Suprapubic skin (tissue), 4 donors: ENCODE data around the gene EID3. TPM values are rescaled to one million over a fixed set of nuclear protein-coding genes. Genes with fewer than 3 reads are reported as not detected.
"Not testable (repeated sequence)": the region's sequence is repeated elsewhere in the genome, so short reads cannot be mapped to it uniquely, and the experiment has no call there.

Source experiments
- DNase-seq, 2 donors: peaks; one replicate each; pipeline ENCODE4 v3.0.0-alpha.2; 2019; ENCODE audit warnings: low spot score in 2 of 2
- H3K27ac ChIP-seq: fragments of 200-600 bp; sonication (generic); one replicate; pipeline ENCODE4 v1.5.1; 2019
- H3K27me3 ChIP-seq: fragments of 200-600 bp; sonication (generic); one replicate; pipeline ENCODE4 v1.5.1; 2019
- H3K36me3 ChIP-seq: fragments of 200-600 bp; sonication (generic); one replicate; pipeline ENCODE4 v1.5.1; 2019
- H3K4me1 ChIP-seq: fragments of 200-600 bp; sonication (generic); one replicate; pipeline ENCODE4 v1.5.1; 2019
- H3K4me3 ChIP-seq: fragments of 200-600 bp; sonication (generic); one replicate; pipeline ENCODE4 v1.5.1; 2019; ENCODE audit warnings: mild to moderate bottlenecking
- H3K9me3 ChIP-seq: fragments of 200-600 bp; sonication (generic); one replicate; pipeline ENCODE4 v1.5.1; 2019
- EP300 ChIP-seq: sonication (generic); formaldehyde crosslinking; IDR thresholded peaks from one replicate; pipeline ENCODE4 v1.6.1; 2017; ENCODE audit warnings: antibody characterized with exemption
- POLR2A ChIP-seq, 2 donors: fragments of 450-650 bp; IDR thresholded peaks; one replicate each; pipeline ENCODE4 v1.6.1; 2017; ENCODE audit warnings: antibody characterized with exemption in 2 of 2, mild to moderate bottlenecking in 2 of 2, moderate library complexity in 2 of 2
- POLR2AphosphoS5 ChIP-seq, 3 donors: sonication (generic); formaldehyde crosslinking; IDR thresholded peaks; one replicate each; pipeline ENCODE4 v1.6.1; 2017; ENCODE audit warnings: antibody characterized with exemption in 3 of 3
- WGBS: methylation state at CpG from one replicate; pipeline ENCODE4 v1.1.5; 2018; 5-methylcytosine and 5-hydroxymethylcytosine counted together
- total RNA-seq, 4 donors: library from RNA; depleted of rRNA; stranded (reverse); fragments of >200 nt; gene quantifications; one replicate each; pipeline ENCODE4 v1.1.0, GENCODE V29; 2016
- TF ChIP-seq, protein P1 (sequence below), 2 donors: fragments of 200-600 bp in 1 of 2; fragments of 450-650 bp in 1 of 2; sonication (generic) in 1 of 2; IDR thresholded peaks; one replicate each; pipeline ENCODE4 v1.5.1; 2016 to 2019; ENCODE audit warnings: antibody characterized with exemption in 2 of 2, mild to moderate bottlenecking in 1 of 2, moderate library complexity in 1 of 2

The EID3 gene
- total RNA-seq, 4 donors from 2014 or later, result 2.9 to 5.4 (median 4.0) TPM

- 93% methylated on average over 5 of the region's 5 CpGs for WGBS
- no peak overlapping the region for H3K27ac ChIP-seq
- DNase-seq, result no peak
- no peak overlapping the region for H3K4me3 ChIP-seq
- peaks cover 23% of the 10 kb centered on the region for H3K36me3 ChIP-seq
- H3K9me3 ChIP-seq, result no peaks in the 10 kb centered on the region
- H3K27me3 ChIP-seq, result no peaks in the 10 kb centered on the region
- TF ChIP-seq EP300 (no peak), POLR2AphosphoS5 (IDR thresholded peaks at IDR 0.05) (no peak)
- TF ChIP-seq, protein P1, sequence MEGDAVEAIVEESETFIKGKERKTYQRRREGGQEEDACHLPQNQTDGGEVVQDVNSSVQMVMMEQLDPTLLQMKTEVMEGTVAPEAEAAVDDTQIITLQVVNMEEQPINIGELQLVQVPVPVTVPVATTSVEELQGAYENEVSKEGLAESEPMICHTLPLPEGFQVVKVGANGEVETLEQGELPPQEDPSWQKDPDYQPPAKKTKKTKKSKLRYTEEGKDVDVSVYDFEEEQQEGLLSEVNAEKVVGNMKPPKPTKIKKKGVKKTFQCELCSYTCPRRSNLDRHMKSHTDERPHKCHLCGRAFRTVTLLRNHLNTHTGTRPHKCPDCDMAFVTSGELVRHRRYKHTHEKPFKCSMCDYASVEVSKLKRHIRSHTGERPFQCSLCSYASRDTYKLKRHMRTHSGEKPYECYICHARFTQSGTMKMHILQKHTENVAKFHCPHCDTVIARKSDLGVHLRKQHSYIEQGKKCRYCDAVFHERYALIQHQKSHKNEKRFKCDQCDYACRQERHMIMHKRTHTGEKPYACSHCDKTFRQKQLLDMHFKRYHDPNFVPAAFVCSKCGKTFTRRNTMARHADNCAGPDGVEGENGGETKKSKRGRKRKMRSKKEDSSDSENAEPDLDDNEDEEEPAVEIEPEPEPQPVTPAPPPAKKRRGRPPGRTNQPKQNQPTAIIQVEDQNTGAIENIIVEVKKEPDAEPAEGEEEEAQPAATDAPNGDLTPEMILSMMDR (IDR thresholded peaks at IDR 0.05), result no peak
- peaks cover 69% of the 10 kb centered on the region for H3K4me1 ChIP-seq
Observed at GRCh38 chr12:104290855-104291254, 12.7 kb upstream of the EID3 start.

GRCh38 chr12:104291867-104292524, 11.5 kb upstream of the EID3 start:
- no peak for TF ChIP-seq POLR2A (IDR thresholded peaks at IDR 0.05)
- TF ChIP-seq, protein P1 (IDR thresholded peaks at IDR 0.05), result no peak
- TF ChIP-seq EP300, result no peak
- no peak for TF ChIP-seq POLR2AphosphoS5 (IDR thresholded peaks at IDR 0.05)

GRCh38 chr12:104292872-104293794, 10.4 kb upstream of the EID3 start:
- H3K36me3 ChIP-seq, result peaks cover 23% of the 10 kb centered on the region
- TF ChIP-seq POLR2AphosphoS5 (IDR thresholded peaks at IDR 0.05) (no peak), EP300 (no peak), POLR2A (IDR thresholded peaks at IDR 0.05) (no peak)
- TF ChIP-seq, protein P1 (IDR thresholded peaks at IDR 0.05), result no peak
- peaks cover 59% of the 10 kb centered on the region for H3K4me1 ChIP-seq
- H3K27ac ChIP-seq, result no peak overlapping the region
- no peaks in the 10 kb centered on the region for H3K27me3 ChIP-seq
- no peaks in the 10 kb centered on the region for H3K9me3 ChIP-seq
- WGBS, result 94% methylated on average over 12 of the region's 12 CpGs
- no peak overlapping the region for H3K4me3 ChIP-seq
- no peak for DNase-seq

More at GRCh38 chr12:104291867-104292524, 11.5 kb upstream of the EID3 start:
- no peak overlapping the region for H3K27ac ChIP-seq
- DNase-seq, result no peak
- H3K4me1 ChIP-seq, result peaks cover 69% of the 10 kb centered on the region
- H3K27me3 ChIP-seq, result no peaks in the 10 kb centered on the region
- H3K4me3 ChIP-seq, result no peak overlapping the region
- 78% methylated on average over 5 of the region's 5 CpGs for WGBS
- H3K9me3 ChIP-seq, result no peaks in the 10 kb centered on the region
- H3K36me3 ChIP-seq, result peaks cover 23% of the 10 kb centered on the region

GRCh38 chr12:104294158-104294859, 9.2 kb upstream of the EID3 start:
- H3K4me3 ChIP-seq, H3K27ac ChIP-seq, H3K9me3 ChIP-seq, H3K27me3 ChIP-seq, DNase-seq: not testable (repeated sequence)
- peaks cover 50% of the 10 kb centered on the region for H3K4me1 ChIP-seq
- peaks cover 27% of the 10 kb centered on the region for H3K36me3 ChIP-seq
- WGBS, result 69% methylated on average over 12 of the region's 17 CpGs

GRCh38 chr12:104294927-104295668, 8.4 kb upstream of the EID3 start:
- no peak for DNase-seq
- H3K27me3 ChIP-seq, result no peaks in the 10 kb centered on the region
- H3K27ac ChIP-seq, result no peak overlapping the region
- peaks cover 45% of the 10 kb centered on the region for H3K4me1 ChIP-seq
- WGBS, result 57% methylated on average over 9 of the region's 9 CpGs
- H3K36me3 ChIP-seq, result peaks cover 27% of the 10 kb centered on the region
- no peak overlapping the region for H3K4me3 ChIP-seq
- no peaks in the 10 kb centered on the region for H3K9me3 ChIP-seq
- TF ChIP-seq POLR2A (IDR thresholded peaks at IDR 0.05) (no peak), EP300 (no peak), POLR2AphosphoS5 (IDR thresholded peaks at IDR 0.05) (no peak)
- TF ChIP-seq, protein P1 (IDR thresholded peaks at IDR 0.05), result no peak
